Gastroesophageal sphincter (tissue), 3 donors: ENCODE results near the gene GJA10.

Source experiments
- CTCF ChIP-seq, 4 experiments: fragments of 200-600 bp in 2 of 4; fragments of 450-650 bp in 2 of 4; sonication (generic) in 1 of 4; IDR thresholded peaks; one replicate each; pipeline ENCODE4 v1.5.1; 2017 to 2019; ENCODE audit warnings: antibody characterized with exemption in 4 of 4, mild to moderate bottlenecking in 2 of 4, moderate library complexity in 2 of 4
- EP300 ChIP-seq: sonication (generic); formaldehyde crosslinking; IDR thresholded peaks from one replicate; pipeline ENCODE4 v1.6.1; 2017; ENCODE audit warnings: antibody characterized with exemption, mild to moderate bottlenecking
- POLR2A ChIP-seq, 2 donors: fragments of 450-650 bp; IDR thresholded peaks; one replicate each; pipeline ENCODE4 v1.6.1; 2017; ENCODE audit warnings: antibody characterized with exemption in 2 of 2, mild to moderate bottlenecking in 2 of 2, moderate library complexity in 1 of 2
- POLR2AphosphoS5 ChIP-seq: sonication (generic); formaldehyde crosslinking; IDR thresholded peaks from one replicate; pipeline ENCODE4 v1.6.1; 2017; ENCODE audit warnings: antibody characterized with exemption

DNA sequence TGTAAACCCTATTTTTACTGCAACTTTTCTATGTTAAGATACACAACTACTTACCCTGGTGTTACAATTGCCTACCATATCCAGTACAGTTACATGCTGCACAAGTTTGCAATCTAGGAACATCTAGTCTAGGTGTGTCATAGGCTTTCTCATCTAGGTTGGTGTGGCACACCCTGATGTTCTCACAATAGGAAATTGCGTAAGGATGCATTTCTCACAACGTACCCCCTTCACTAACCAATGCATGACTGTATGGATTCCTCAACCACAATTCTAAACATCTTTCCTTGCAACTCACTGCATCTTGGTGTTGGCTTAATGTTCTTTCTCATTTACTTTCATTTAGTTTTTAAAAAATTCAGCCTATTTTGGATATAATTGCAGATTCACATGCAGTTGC, 31.6 kb downstream of the GJA10 start:
- no peak for TF ChIP-seq POLR2A (IDR thresholded peaks at IDR 0.05)
- TF ChIP-seq CTCF (IDR thresholded peaks at IDR 0.05), result no peak
- no peak for TF ChIP-seq EP300
- TF ChIP-seq POLR2AphosphoS5, result no peak
